HCT116 (cell line): ENCODE results near the gene PTPRC. TPM values are rescaled to one million over a fixed set of nuclear protein-coding genes. Genes with fewer than 3 reads are reported as not detected.

Experiments
- ATAC-seq: fragments of 200-7000 bp; cut with Tn5 transposase; 2 replicates; pipeline ENCODE4 v1.9.1; 2020; ENCODE audit warnings: mild to moderate bottlenecking, moderate library complexity
- BruUV-seq: library from RNA; stranded (reverse); fragments of 400-500 nt; replicated peaks from 2 replicates; lab custom pipeline; 2021; lab: Mats Ljungman, UMichigan
- CTCF ChIA-PET: fragments of 300-600 bp; sonication (Branson Sonifier 250); formaldehyde crosslinking; loops from one replicate; lab custom pipeline; 2021; ENCODE audit warnings: antibody characterized with exemption; lab: Charles Lee
- POLR2A ChIA-PET: fragments of 300-600, 350-600 bp; sonication (Branson Sonifier 250); formaldehyde crosslinking; loops from one replicate; lab custom pipeline; 2021; ENCODE audit warnings: antibody characterized with exemption; lab: Charles Lee
- RAD21 ChIA-PET, 2 experiments: fragments of 300-600 bp; sonication (Branson Sonifier 250); formaldehyde crosslinking; loops; one replicate each; lab custom pipeline; 2023; ENCODE audit warnings: low total read pairs in 2 of 2; ENCODE audit not compliant: uncharacterized antibody in 2 of 2, unreplicated experiment in 2 of 2, low non-redundant PET in 1 of 2; lab: Charles Lee
- DNase-seq: peaks from one replicate; pipeline ENCODE4 v3.0.0-alpha.2; 2010; ENCODE audit warnings: low read depth, low spot score
- H2AFZ ChIP-seq: fragments of 200-600 bp; shearing (Covaris generic), sonication (generic); 2 replicates; pipeline ENCODE4 v1.6.1; 2017; ENCODE audit warnings: low read depth, mixed run types, mixed read lengths, antibody characterized with exemption, low read length; ENCODE audit not compliant: poor library complexity, severe bottlenecking
- H3K27ac ChIP-seq: 2 replicates; pipeline ENCODE4 v1.5.1; 2012; ENCODE audit warnings: low read depth, low read length
- H3K27me3 ChIP-seq: fragments of 200-600 bp; sonication (generic); 2 replicates; pipeline ENCODE4 v1.6.1; 2016; ENCODE audit warnings: mixed run types, low read length, mixed read lengths; ENCODE audit not compliant: insufficient read depth
- H3K36me3 ChIP-seq, 2 experiments: fragments of 200-500 bp in 1 of 2; fragments of 200-600 bp in 1 of 2; sonication (Bioruptor generic) in 1 of 2; sonication (generic) in 1 of 2; 2 replicates each; pipeline versions ENCODE4 v1.5.1 to v1.6.1; 2014 to 2016; ENCODE audit warnings: low read length in 2 of 2, inconsistent platforms in 1 of 2, mixed read lengths in 1 of 2, mixed run types in 1 of 2; ENCODE audit not compliant: insufficient read depth in 2 of 2, control insufficient read depth in 1 of 2
- H3K4me1 ChIP-seq, 2 experiments: fragments of 200-600 bp in 1 of 2; sonication (generic) in 1 of 2; 2 replicates each; pipeline versions ENCODE4 v1.5.1 to v1.6.1; 2012 to 2017; ENCODE audit warnings: low read length in 2 of 2, inconsistent platforms in 1 of 2, mild to moderate bottlenecking in 1 of 2, mixed read lengths in 1 of 2, mixed run types in 1 of 2, moderate library complexity in 1 of 2; ENCODE audit not compliant: insufficient read depth in 2 of 2, control insufficient read depth in 1 of 2
- H3K4me2 ChIP-seq: fragments of 200-600 bp; sonication (generic); 2 replicates; pipeline ENCODE4 v1.6.1; 2017; ENCODE audit warnings: mixed run types, low read length, mixed read lengths
- H3K4me3 ChIP-seq, 2 experiments: fragments of 200-600 bp in 1 of 2; sonication (generic) in 1 of 2; replicated peaks in 1 of 2; 2 replicates each; pipeline ENCODE4 v1.5.1; 2011 to 2016; ENCODE audit warnings: low read length in 2 of 2, control low read depth in 1 of 2, low read depth in 1 of 2, mild to moderate bottlenecking in 1 of 2, mixed read lengths in 1 of 2, mixed run types in 1 of 2
- H3K79me2 ChIP-seq: fragments of 200-600 bp; sonication (generic); 2 replicates; pipeline ENCODE4 v1.6.1; 2017; ENCODE audit warnings: mild to moderate bottlenecking, mixed run types, low read length, moderate library complexity, mixed read lengths; ENCODE audit not compliant: insufficient read depth
- H3K9ac ChIP-seq: fragments of 200-600 bp; sonication (generic); 2 replicates; pipeline ENCODE4 v1.6.1; 2016; ENCODE audit warnings: low read length, mixed read lengths
- H3K9me2 ChIP-seq: fragments of 200-600 bp; sonication (generic), shearing (Covaris generic); 2 replicates; pipeline ENCODE4 v1.6.1; 2017; ENCODE audit warnings: mixed run types, mild to moderate bottlenecking, moderate library complexity; ENCODE audit not compliant: insufficient read depth
- H3K9me3 ChIP-seq, 2 experiments: fragments of 200-500 bp in 1 of 2; fragments of 200-600 bp in 1 of 2; sonication (Bioruptor generic) in 1 of 2; sonication (generic) in 1 of 2; 2 replicates each; pipeline ENCODE4 v1.6.1; 2014 to 2017; ENCODE audit warnings: low read length in 2 of 2, mixed read lengths in 2 of 2, inconsistent platforms in 1 of 2, low read depth in 1 of 2, mild to moderate bottlenecking in 1 of 2, mixed run types in 1 of 2, moderate library complexity in 1 of 2; ENCODE audit not compliant: control insufficient read depth in 1 of 2, insufficient read depth in 1 of 2
- H4K20me1 ChIP-seq: fragments of 200-600 bp; sonication (generic), shearing (Covaris generic); 2 replicates; pipeline ENCODE4 v1.6.1; 2017; ENCODE audit warnings: mixed run types, mild to moderate bottlenecking, moderate library complexity; ENCODE audit not compliant: insufficient read depth
- CEBPB ChIP-seq: IDR thresholded peaks from 2 replicates; pipeline ENCODE4 v1.6.1; 2012; ENCODE audit warnings: low read depth
- EZH2 ChIP-seq: fragments of 200-600 bp; sonication (generic); IDR thresholded peaks from 2 replicates; pipeline ENCODE4 v1.6.1; 2017; ENCODE audit warnings: antibody characterized with exemption, mixed run types
- EZH2phosphoT487 ChIP-seq: fragments of 200-600 bp; IDR thresholded peaks from 2 replicates; pipeline ENCODE4 v1.6.1; 2018; ENCODE audit warnings: antibody characterized with exemption, borderline replicate concordance
- FOSL1 ChIP-seq: IDR thresholded peaks from 2 replicates; pipeline ENCODE4 v1.6.1; 2012; ENCODE audit warnings: low read depth
- POLR2A ChIP-seq: IDR thresholded peaks from 2 replicates; pipeline ENCODE4 v1.7.0; 2011; ENCODE audit warnings: borderline replicate concordance; ENCODE audit not compliant: insufficient read depth, insufficient read length; ENCODE audit errors: extremely low read depth
- POLR2AphosphoS5 ChIP-seq: IDR thresholded peaks from 2 replicates; pipeline ENCODE4 v1.6.1; 2011; ENCODE audit warnings: mild to moderate bottlenecking, low read depth, low read length, moderate library complexity
- RAD21 ChIP-seq: IDR thresholded peaks from 2 replicates; pipeline ENCODE4 v1.6.1; 2012; ENCODE audit warnings: low read depth, mild to moderate bottlenecking
- SRF ChIP-seq: IDR thresholded peaks from 2 replicates; pipeline ENCODE4 v1.6.1; 2012; ENCODE audit warnings: low read depth
- YY1 ChIP-seq: IDR thresholded peaks from 2 replicates; pipeline ENCODE4 v1.6.1; 2011; ENCODE audit warnings: low read length, low read depth, moderate library complexity, mild to moderate bottlenecking; ENCODE audit not compliant: insufficient replicate concordance; ENCODE audit errors: extremely low read depth
- ZFX ChIP-seq: fragments of 450-650 bp; IDR thresholded peaks from 2 replicates; pipeline ENCODE4 v1.6.1; 2017
- ZNF274 ChIP-seq: fragments of 200-500 bp; sonication (Bioruptor generic); IDR thresholded peaks from 2 replicates; pipeline ENCODE4 v1.6.1; 2014; ENCODE audit warnings: mild to moderate bottlenecking, low read depth, low read length, inconsistent platforms
- intact Hi-C: fragments of 100-400 bp; cut with micrococcal nuclease; formaldehyde crosslinking; loops from 2 replicates; pipeline ENCODE4 v1.10.0; 2022
- total RNA-seq: library from RNA; stranded (reverse); gene quantifications from one replicate; pipeline ENCODE4 v1.2.1, GENCODE V29; 2021; ENCODE audit not compliant: unreplicated experiment
- TF ChIP-seq, protein P1 (sequence below): IDR thresholded peaks from 2 replicates; pipeline ENCODE4 v1.6.1; 2012

The PTPRC gene
- total RNA-seq, 1 experiment from 2014 or later = 1.2 TPM

DNA sequence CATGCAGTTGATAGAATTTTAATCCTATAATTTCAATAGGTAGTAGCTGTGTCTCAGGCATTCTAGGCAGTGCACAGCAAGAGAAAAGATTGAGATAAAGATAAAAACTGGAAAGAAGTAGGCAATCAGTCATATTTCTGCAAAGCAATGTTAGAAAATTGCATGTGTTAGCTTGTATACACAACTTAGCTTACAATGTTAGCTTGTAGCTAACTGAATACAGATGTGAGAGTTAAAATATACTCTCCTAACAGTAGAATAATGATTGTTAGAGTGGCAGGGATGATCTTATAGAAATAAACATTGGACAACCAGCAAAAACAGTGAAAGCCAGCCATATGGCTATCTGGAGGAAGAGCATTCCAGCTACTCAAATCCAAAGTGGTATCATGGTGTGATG lies 29.0 kb downstream of the PTPRC start:
- Histone ChIP-seq H3K9me3 (no peaks in the 10 kb centered on the region), H3K9me2 (no peaks in the 10 kb centered on the region), H3K27ac (no peak overlapping the region), H3K4me3 (no peak overlapping the region), H3K79me2 (no peaks in the 10 kb centered on the region), H3K4me2 (no peak overlapping the region), H2AFZ (no peak overlapping the region), H3K4me1 (peaks cover 3 to 15% of the 10 kb centered on the region in 2 experiments; a peak in 2 of 4 replicates), H3K9ac (no peak overlapping the region), H3K27me3 (no peaks in the 10 kb centered on the region), H3K36me3 (no peaks in the 10 kb centered on the region), H4K20me1 (no peaks in the 10 kb centered on the region)
- no peak for DNase-seq
- ChIA-PET RAD21 (no interaction called here), CTCF (no interaction called here), POLR2A (no interaction called here)
- ATAC-seq = no peak
- BruUV-seq = no TSS peak
- intact Hi-C loops = no loop called here
- no peak for TF ChIP-seq SRF
- no peak for TF ChIP-seq FOSL1
- TF ChIP-seq CEBPB = no peak
- no peak for TF ChIP-seq ZNF274
- TF ChIP-seq EZH2phosphoT487 = no peak
- TF ChIP-seq POLR2A = no peak
- no peak for TF ChIP-seq EZH2
- TF ChIP-seq, protein P1, sequence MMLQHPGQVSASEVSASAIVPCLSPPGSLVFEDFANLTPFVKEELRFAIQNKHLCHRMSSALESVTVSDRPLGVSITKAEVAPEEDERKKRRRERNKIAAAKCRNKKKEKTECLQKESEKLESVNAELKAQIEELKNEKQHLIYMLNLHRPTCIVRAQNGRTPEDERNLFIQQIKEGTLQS = no peak
- TF ChIP-seq YY1 = no peak
- no peak for TF ChIP-seq ZFX
- no peak for TF ChIP-seq POLR2AphosphoS5
- no peak for TF ChIP-seq RAD21
